ENCODE measurements around the gene SLPI. TPM values are rescaled to one million over a fixed set of nuclear protein-coding genes. Genes with fewer than 3 reads are reported as not detected.

Gene SLPI
- total RNA-seq, 1 donor from 2014 or later, result not detected

DNA sequence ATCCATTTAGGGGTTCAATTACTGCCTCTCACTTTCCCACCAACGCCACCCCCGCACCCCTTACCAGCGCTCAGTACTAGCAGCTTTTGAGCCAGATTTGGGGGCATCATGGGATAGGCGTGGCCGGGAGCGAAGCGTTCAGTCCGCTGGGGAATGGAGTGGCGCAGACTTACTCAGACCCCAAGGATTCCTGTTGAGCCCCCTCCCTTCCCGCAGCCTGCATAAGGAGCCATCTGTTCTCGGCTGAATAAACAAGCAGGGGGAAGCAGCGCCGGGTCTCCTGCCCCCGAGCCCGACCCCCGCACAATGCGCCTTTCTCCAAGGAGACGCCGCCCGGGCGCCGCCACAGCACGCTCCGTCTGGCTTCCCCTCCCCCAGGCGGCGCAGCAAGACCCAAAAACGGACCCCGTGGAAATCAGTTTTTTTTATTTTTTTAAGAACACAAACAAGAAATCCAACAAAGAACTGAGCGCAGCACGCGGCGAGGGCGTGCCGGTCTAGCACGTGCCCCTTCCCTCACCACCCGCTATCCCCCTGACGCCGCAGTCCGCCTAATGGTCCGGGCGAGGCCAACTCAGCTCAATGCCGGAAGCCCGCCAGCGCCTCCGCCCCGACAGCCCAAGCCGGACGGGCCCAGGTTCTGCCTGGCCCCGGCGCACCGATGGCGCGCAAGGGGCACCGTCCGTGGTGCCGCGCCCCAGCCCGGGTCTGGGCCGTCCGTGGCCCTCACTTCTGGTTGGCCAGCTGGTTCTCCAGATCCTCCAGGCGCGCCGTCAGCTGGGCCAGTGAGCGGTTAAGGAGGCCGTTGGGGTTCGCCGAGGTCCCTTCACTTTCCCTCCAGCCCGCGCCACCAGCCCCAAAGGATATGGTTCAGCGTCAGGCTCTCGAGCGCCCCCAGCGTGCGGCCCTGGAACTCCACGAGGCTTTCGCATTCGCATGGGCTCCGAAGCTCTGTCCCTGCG lies 39.0 kb upstream of the SLPI start:
- Histone ChIP-seq H3K27ac (ENCODE audit: low read depth, low read length) (no peak overlapping the region), H3K36me3 (ENCODE audit: control insufficient read depth in 3 of 3, insufficient read depth in 3 of 3, low read length in 3 of 3) (no peaks in the 10 kb centered on the region), H3K4me1 (ENCODE audit: control insufficient read depth in 3 of 3, insufficient read depth in 3 of 3, low read length in 3 of 3) (peaks cover 6 to 15% (median 9%) of the 10 kb centered on the region in 3 donors), H3K9ac (ENCODE audit: low read depth in 1 of 3, low read length in 3 of 3) (peak overlapping the region in 1 of 3 donors; percentile 57), H3K9me3 (ENCODE audit: control insufficient read depth in 3 of 3, low read length in 3 of 3) (no peaks in the 10 kb centered on the region), H3K27me3 (ENCODE audit: control insufficient read depth in 3 of 3, insufficient read depth in 3 of 3, low read length in 3 of 3) (peaks cover 14 to 34% (median 25%) of the 10 kb centered on the region in 3 donors), H3K4me3 (ENCODE audit: low read length in 3 of 3) (peak overlapping the region; percentile 46 to 69 (median 66))

DNA sequence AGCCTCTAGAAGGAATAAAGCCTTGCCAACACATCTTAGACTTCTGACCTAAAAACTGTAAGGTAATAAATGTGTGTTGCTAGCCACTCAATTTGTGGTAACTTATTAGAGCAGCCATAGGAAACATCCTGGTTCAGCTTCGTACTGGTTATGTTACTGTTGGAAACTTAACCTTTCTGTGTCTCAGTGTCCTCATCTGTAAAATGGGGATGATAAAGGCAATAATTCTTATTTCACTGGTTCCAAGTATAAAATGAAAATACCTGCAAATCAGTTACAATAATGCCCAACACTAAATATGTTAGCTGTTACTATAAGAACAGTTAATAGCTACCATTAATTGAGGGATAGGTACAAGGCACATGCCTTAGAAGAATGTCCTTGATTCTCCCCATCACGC lies 38.0 kb upstream of the SLPI start:
- Histone ChIP-seq H3K27me3 (ENCODE audit: control insufficient read depth in 3 of 3, insufficient read depth in 3 of 3, low read length in 3 of 3) (peaks cover 6 to 26% (median 25%) of the 10 kb centered on the region in 3 donors), H3K4me1 (ENCODE audit: control insufficient read depth in 3 of 3, insufficient read depth in 3 of 3, low read length in 3 of 3) (peaks cover 6 to 15% (median 9%) of the 10 kb centered on the region in 3 donors), H3K36me3 (ENCODE audit: control insufficient read depth in 3 of 3, insufficient read depth in 3 of 3, low read length in 3 of 3) (no peaks in the 10 kb centered on the region), H3K27ac (ENCODE audit: low read depth, low read length) (no peak overlapping the region), H3K9ac (ENCODE audit: low read depth in 1 of 3, low read length in 3 of 3) (no peak overlapping the region), H3K9me3 (ENCODE audit: control insufficient read depth in 3 of 3, low read length in 3 of 3) (no peaks in the 10 kb centered on the region), H3K4me3 (ENCODE audit: low read length in 3 of 3) (no peak overlapping the region)

DNA sequence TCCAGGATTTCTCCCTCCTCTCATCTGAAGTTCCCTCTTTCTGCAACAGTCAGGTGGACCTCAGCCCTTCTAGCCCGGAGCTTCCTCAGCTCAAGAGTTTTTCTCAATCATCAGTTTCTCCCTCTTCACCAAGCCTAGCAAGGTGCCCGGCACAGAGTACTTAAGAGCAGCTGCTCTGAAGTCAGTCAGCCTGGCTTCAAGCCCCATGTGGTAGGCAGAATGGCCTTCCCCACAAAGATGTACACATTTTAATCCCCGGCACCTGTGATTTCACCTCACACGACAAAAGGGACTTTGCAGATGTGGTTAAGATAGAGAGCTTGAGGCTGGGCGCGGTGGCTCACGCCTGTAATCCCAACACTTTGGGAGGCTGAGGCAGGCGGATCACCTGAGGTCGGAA lies 37.2 kb upstream of the SLPI start:
- no peaks in the 10 kb centered on the region for H3K9me3 ChIP-seq (ENCODE audit: control insufficient read depth in 3 of 3, low read length in 3 of 3)
- peaks cover 6 to 26% (median 25%) of the 10 kb centered on the region in 3 donors for H3K27me3 ChIP-seq (ENCODE audit: control insufficient read depth in 3 of 3, insufficient read depth in 3 of 3, low read length in 3 of 3)
- H3K4me1 ChIP-seq (ENCODE audit: control insufficient read depth in 3 of 3, insufficient read depth in 3 of 3, low read length in 3 of 3), result peaks cover 6 to 15% (median 9%) of the 10 kb centered on the region in 3 donors
- no peak overlapping the region for H3K9ac ChIP-seq (ENCODE audit: low read depth in 1 of 3, low read length in 3 of 3)
- no peak overlapping the region for H3K27ac ChIP-seq (ENCODE audit: low read depth, low read length)
- no peaks in the 10 kb centered on the region for H3K36me3 ChIP-seq (ENCODE audit: control insufficient read depth in 3 of 3, insufficient read depth in 3 of 3, low read length in 3 of 3)
- H3K4me3 ChIP-seq (ENCODE audit: low read length in 3 of 3), result no peak overlapping the region

DNA sequence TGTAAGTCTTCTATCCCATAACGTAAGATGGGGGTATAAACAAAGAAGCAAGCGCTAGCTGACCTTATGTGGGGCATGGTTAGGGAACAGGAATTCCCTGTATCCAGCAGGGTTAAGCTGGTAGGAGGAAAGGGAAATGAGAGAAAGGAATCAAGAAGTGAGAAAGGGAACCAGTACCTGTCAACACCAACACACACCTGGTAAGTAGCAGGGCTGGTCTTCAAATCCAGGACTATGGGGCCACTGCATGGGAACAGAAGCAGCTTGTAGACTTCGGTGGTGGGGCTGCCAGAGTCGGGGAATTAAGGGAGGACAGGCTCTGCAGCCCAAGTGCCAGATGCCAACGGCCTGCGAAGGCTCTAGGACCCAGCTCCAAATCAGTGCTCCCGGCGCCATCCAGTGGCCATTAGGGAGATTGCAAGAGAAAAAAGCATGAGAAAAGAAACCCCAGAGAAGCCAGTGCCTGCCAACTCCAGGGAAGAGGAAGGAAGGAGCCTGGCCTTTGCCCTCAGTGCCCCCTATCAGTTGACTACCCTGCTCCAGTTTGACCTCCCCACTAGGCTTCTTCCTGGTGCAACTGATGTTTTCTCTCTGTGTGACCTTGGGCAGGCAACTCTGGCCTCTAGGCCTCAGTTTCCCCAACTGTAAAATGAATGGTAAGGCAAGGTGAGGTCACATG lies 36.5 kb upstream of the SLPI start:
- Histone ChIP-seq H3K9ac (ENCODE audit: low read depth in 1 of 3, low read length in 3 of 3) (no peak overlapping the region), H3K4me1 (ENCODE audit: control insufficient read depth in 3 of 3, insufficient read depth in 3 of 3, low read length in 3 of 3) (peaks cover 6 to 15% (median 9%) of the 10 kb centered on the region in 3 donors), H3K4me3 (ENCODE audit: low read length in 3 of 3) (no peak overlapping the region), H3K9me3 (ENCODE audit: control insufficient read depth in 3 of 3, low read length in 3 of 3) (no peaks in the 10 kb centered on the region), H3K27me3 (ENCODE audit: control insufficient read depth in 3 of 3, insufficient read depth in 3 of 3, low read length in 3 of 3) (peaks cover 6 to 26% (median 25%) of the 10 kb centered on the region in 3 donors), H3K27ac (ENCODE audit: low read depth, low read length) (no peak overlapping the region), H3K36me3 (ENCODE audit: control insufficient read depth in 3 of 3, insufficient read depth in 3 of 3, low read length in 3 of 3) (no peaks in the 10 kb centered on the region)

DNA sequence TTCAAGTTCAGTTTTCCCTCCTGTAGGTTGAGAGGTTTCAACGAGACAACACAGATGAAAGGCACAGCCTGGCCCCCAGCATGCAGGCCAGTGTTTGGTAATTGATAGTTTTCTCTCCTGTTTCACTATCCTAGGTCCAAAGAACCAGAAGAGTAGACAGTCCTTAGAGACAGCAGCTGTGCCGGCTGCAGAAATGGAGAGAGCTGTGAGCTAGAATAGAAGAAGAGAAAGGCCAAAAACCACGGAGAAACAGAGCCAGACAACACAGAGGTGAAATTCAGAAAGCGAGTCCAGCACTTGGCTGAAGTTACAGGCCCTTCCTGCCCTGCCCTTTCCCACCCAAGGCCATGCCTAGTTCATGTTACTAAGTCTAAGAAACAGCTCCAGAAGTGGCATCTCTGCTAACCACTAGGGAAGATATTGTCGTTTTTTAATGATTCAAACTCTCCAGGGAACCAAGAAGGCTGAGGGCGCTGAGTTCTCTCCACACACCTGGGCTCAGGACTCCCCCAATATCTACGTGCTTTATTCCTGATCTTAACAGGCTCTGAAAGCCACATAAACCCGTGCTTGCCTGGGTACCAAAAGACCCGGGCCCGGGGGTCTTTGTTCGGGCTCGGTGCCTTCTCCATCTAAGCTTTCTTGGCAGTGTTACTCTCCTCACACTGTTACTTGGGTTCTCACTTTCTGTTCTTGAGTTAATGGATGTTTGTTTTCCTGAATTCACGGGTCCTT lies 35.7 kb upstream of the SLPI start:
- no peaks in the 10 kb centered on the region for H3K36me3 ChIP-seq (ENCODE audit: control insufficient read depth in 3 of 3, insufficient read depth in 3 of 3, low read length in 3 of 3)
- H3K9me3 ChIP-seq (ENCODE audit: control insufficient read depth in 3 of 3, low read length in 3 of 3), result no peaks in the 10 kb centered on the region
- no peak overlapping the region for H3K27ac ChIP-seq (ENCODE audit: low read depth, low read length)
- H3K9ac ChIP-seq (ENCODE audit: low read depth in 1 of 3, low read length in 3 of 3), result no peak overlapping the region
- no peak overlapping the region for H3K4me3 ChIP-seq (ENCODE audit: low read length in 3 of 3)
- H3K4me1 ChIP-seq (ENCODE audit: control insufficient read depth in 3 of 3, insufficient read depth in 3 of 3, low read length in 3 of 3), result peaks cover 6 to 15% (median 9%) of the 10 kb centered on the region in 3 donors
- H3K27me3 ChIP-seq (ENCODE audit: control insufficient read depth in 3 of 3, insufficient read depth in 3 of 3, low read length in 3 of 3), result peaks cover 6 to 26% (median 25%) of the 10 kb centered on the region in 3 donors

DNA sequence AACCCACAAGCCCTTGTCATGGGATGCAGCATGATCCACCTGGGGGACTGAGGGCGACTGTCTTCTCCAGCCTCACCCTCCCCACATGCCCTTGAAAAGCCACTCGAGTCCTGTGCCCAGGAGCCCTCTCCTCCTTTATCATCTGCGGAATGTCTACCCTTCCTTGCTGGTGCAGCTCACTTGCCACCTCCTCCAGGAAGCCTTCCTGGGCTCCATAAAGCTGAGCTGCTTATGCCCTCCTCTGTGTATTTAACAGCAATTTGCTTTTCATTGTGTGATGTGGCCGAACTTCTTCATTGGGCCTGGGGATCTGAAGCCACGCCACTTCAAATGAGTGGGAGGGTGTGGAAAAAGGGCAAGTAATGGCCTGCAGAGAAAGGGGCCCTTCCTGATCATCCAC lies 34.5 kb upstream of the SLPI start:
- no peaks in the 10 kb centered on the region for H3K9me3 ChIP-seq (ENCODE audit: control insufficient read depth in 3 of 3, low read length in 3 of 3)
- no peak overlapping the region for H3K27ac ChIP-seq (ENCODE audit: low read depth, low read length)
- H3K4me3 ChIP-seq (ENCODE audit: low read length in 3 of 3), result no peak overlapping the region
- H3K9ac ChIP-seq (ENCODE audit: low read depth in 1 of 3, low read length in 3 of 3), result no peak overlapping the region
- H3K36me3 ChIP-seq (ENCODE audit: control insufficient read depth in 3 of 3, insufficient read depth in 3 of 3, low read length in 3 of 3), result no peaks in the 10 kb centered on the region
- peaks cover 4 to 14% (median 9%) of the 10 kb centered on the region in 3 donors for H3K4me1 ChIP-seq (ENCODE audit: control insufficient read depth in 3 of 3, insufficient read depth in 3 of 3, low read length in 3 of 3)
- peaks cover 3 to 22% (median 17%) of the 10 kb centered on the region in 3 donors for H3K27me3 ChIP-seq (ENCODE audit: control insufficient read depth in 3 of 3, insufficient read depth in 3 of 3, low read length in 3 of 3)

DNA sequence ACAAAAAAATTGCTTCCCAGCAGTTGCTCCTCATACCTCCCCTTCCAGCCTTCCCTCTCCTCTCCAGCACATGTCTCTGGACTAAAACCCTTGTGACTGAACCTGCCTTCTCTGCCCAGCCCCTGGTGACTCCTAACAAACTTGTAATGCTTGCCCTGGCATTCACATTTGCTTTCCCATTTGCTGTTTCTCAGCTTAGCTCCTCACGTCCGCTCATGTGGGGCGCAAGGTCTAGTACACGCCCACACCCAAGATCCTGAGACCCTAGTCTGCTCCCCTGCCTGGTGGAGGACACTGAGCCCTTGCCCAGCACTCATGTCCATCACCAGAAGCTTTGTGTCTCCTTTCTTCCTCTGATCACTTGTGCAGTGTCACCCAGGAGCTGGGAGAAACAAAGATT lies 34.0 kb upstream of the SLPI start:
- Histone ChIP-seq H3K27me3 (ENCODE audit: control insufficient read depth in 3 of 3, insufficient read depth in 3 of 3, low read length in 3 of 3) (peaks cover 7 to 23% (median 17%) of the 10 kb centered on the region in 3 donors), H3K36me3 (ENCODE audit: control insufficient read depth in 3 of 3, insufficient read depth in 3 of 3, low read length in 3 of 3) (no peaks in the 10 kb centered on the region), H3K9me3 (ENCODE audit: control insufficient read depth in 3 of 3, low read length in 3 of 3) (no peaks in the 10 kb centered on the region), H3K4me3 (ENCODE audit: low read length in 3 of 3) (no peak overlapping the region), H3K4me1 (ENCODE audit: control insufficient read depth in 3 of 3, insufficient read depth in 3 of 3, low read length in 3 of 3) (peaks cover 2 to 9% (median 6%) of the 10 kb centered on the region in 3 donors), H3K27ac (ENCODE audit: low read depth, low read length) (no peak overlapping the region), H3K9ac (ENCODE audit: low read depth in 1 of 3, low read length in 3 of 3) (no peak overlapping the region)

DNA sequence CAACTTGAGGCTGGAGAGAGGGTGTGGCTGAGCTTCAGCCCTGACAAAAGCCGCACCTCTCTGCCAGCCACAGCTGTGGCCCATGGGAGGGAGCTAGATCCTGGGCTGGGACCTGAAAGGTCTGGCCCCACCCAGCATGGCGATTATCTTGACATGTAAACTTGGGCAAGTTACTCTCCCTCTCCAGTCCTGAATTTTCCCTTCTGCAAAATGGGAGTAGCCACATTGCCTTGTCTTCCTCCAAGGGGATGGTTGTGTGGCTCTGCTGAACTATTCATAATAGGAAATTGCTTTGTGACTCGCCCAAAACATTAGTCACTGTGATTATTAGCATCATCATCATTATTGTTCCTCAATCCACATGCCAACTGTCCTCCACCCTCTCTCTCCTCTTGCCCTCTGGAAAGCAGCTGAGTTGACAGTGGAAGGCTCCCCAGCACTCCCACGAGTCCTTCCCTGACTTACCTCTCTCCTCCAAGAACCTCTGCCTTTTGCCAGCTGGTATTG lies 29.2 kb upstream of the SLPI start:
- H3K9me3 ChIP-seq (ENCODE audit: control insufficient read depth in 3 of 3, low read length in 3 of 3), result no peaks in the 10 kb centered on the region
- H3K9ac ChIP-seq (ENCODE audit: low read depth in 1 of 3, low read length in 3 of 3), result no peak overlapping the region
- H3K4me3 ChIP-seq (ENCODE audit: low read length in 3 of 3), result no peak overlapping the region
- H3K36me3 ChIP-seq (ENCODE audit: control insufficient read depth in 3 of 3, insufficient read depth in 3 of 3, low read length in 3 of 3), result no peaks in the 10 kb centered on the region
- peaks cover 14 to 17% (median 15%) of the 10 kb centered on the region in 3 donors for H3K27me3 ChIP-seq (ENCODE audit: control insufficient read depth in 3 of 3, insufficient read depth in 3 of 3, low read length in 3 of 3)
- H3K27ac ChIP-seq (ENCODE audit: low read depth, low read length), result no peak overlapping the region
- H3K4me1 ChIP-seq (ENCODE audit: control insufficient read depth in 3 of 3, insufficient read depth in 3 of 3, low read length in 3 of 3), result no peaks in the 10 kb centered on the region

DNA sequence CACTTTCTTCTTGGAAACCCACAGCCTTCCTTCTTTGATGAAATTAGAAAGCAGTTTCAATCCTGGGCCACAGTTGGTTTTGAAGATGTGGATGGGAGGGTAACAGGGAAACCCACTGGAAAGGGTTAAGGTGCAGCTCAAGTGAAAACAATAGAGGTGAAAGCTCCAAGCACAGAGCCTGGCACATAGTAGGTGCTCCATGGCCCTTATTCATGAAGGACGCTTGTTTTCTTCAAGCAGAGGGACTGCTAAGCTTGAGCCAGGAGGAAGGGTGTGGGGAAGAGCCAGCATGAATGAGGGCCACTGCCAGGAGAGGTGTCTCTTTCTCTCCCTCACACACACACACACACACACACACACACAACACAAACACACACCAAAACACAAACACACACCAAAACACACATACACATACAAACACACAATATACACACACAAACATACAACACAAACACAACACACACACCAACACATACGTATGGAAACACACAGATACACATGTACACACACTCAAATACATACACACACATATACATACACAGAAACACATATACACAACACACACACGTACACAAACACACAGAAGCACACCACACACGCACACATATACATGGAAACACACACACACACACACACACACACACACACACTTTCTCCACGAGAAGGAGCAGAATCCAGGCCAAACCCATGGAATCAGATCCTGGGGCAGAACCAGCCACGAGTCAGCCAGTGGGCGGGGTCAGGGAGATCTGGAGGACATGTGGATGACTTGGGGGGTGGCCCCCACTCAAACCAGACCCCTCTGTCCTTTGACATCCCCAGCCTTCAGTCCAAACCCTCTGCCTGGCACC lies 28.6 kb upstream of the SLPI start:
- Histone ChIP-seq H3K9me3 (ENCODE audit: control insufficient read depth in 3 of 3, low read length in 3 of 3) (no peaks in the 10 kb centered on the region), H3K4me3 (ENCODE audit: low read length in 3 of 3) (no peak overlapping the region), H3K27me3 (ENCODE audit: control insufficient read depth in 3 of 3, insufficient read depth in 3 of 3, low read length in 3 of 3) (peaks cover 11 to 17% (median 14%) of the 10 kb centered on the region in 3 donors), H3K9ac (ENCODE audit: low read depth in 1 of 3, low read length in 3 of 3) (no peak overlapping the region), H3K36me3 (ENCODE audit: control insufficient read depth in 3 of 3, insufficient read depth in 3 of 3, low read length in 3 of 3) (no peaks in the 10 kb centered on the region), H3K4me1 (ENCODE audit: control insufficient read depth in 3 of 3, insufficient read depth in 3 of 3, low read length in 3 of 3) (no peaks in the 10 kb centered on the region), H3K27ac (ENCODE audit: low read depth, low read length) (no peak overlapping the region)
